Mucosa of rectum (tissue), 2 donors: Measurements from ENCODE around the gene SLC6A8.

Experiments used
- H3K27ac ChIP-seq, 2 donors: one replicate each; pipeline ENCODE4 v1.7.0; 2013; ENCODE audit warnings: inconsistent platforms in 2 of 2, low read depth in 2 of 2, low read length in 2 of 2
- H3K27me3 ChIP-seq, 2 donors: one replicate each; pipeline ENCODE4 v1.7.0; 2013; ENCODE audit warnings: low read length in 2 of 2; ENCODE audit not compliant: control insufficient read depth in 2 of 2, insufficient read depth in 2 of 2
- H3K36me3 ChIP-seq, 2 donors: one replicate each; pipeline ENCODE4 v1.7.0; 2013; ENCODE audit warnings: low read length in 2 of 2; ENCODE audit not compliant: control insufficient read depth in 2 of 2, insufficient read depth in 2 of 2
- H3K4me1 ChIP-seq, 2 donors: one replicate each; pipeline ENCODE4 v1.7.0; 2013; ENCODE audit warnings: low read length in 2 of 2, mild to moderate bottlenecking in 1 of 2; ENCODE audit not compliant: control insufficient read depth in 2 of 2, insufficient read depth in 2 of 2
- H3K4me3 ChIP-seq, 2 donors: one replicate each; pipeline ENCODE4 v1.7.0; 2013; ENCODE audit warnings: low read length in 2 of 2
- H3K9ac ChIP-seq, 2 donors: one replicate each; pipeline ENCODE4 v1.7.0; 2013; ENCODE audit warnings: low read length in 2 of 2, low read depth in 1 of 2, mild to moderate bottlenecking in 1 of 2
- H3K9me3 ChIP-seq, 2 donors: one replicate each; pipeline ENCODE4 v1.7.0; 2013; ENCODE audit warnings: low read length in 2 of 2; ENCODE audit not compliant: control insufficient read depth in 2 of 2
- donor health status: healthy.
- donor health status: Normal muscosa, but diverticular disease.

The SLC6A8 gene

GRCh38 chrX:153667281-153667955, 20.3 kb upstream of the SLC6A8 start:
- no peak overlapping the region for H3K9ac ChIP-seq

DNA sequence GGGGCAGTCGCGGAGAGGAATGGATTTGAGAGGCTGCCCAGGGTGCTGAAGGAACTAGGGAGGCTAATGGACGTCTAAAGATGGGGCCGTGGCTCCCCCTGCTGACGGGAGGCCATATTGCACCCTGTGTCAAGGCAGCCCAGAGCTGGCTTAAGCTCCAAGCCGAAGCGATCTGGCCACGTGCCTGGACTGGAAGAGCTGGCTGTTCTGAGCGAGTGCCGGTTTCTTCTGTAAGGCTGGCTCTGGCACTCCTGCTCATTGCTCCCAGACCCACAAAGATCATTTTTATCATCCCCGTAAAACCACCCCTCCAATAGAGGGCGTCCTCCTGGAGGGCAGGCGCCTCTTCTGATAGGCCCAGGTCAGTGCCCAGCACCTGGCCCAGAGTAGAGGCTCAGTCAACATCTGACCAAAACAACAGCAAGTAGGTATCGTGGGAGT, 19.8 kb upstream of the SLC6A8 start:
- Histone ChIP-seq H3K27me3 (peaks cover 1 to 5% of the 10 kb centered on the region in 2 donors), H3K36me3 (no peaks in the 10 kb centered on the region), H3K9ac (no peak overlapping the region), H3K27ac (no peak overlapping the region), H3K9me3 (no peaks in the 10 kb centered on the region), H3K4me1 (no peaks in the 10 kb centered on the region), H3K4me3 (no peak overlapping the region)

More at GRCh38 chrX:153667281-153667955, 20.3 kb upstream of the SLC6A8 start:
- H3K27ac ChIP-seq = no peak overlapping the region
- no peak overlapping the region for H3K4me3 ChIP-seq
- no peaks in the 10 kb centered on the region for H3K4me1 ChIP-seq
- no peaks in the 10 kb centered on the region for H3K9me3 ChIP-seq
- peaks cover 1 to 5% of the 10 kb centered on the region in 2 donors for H3K27me3 ChIP-seq
- no peaks in the 10 kb centered on the region for H3K36me3 ChIP-seq

GRCh38 chrX:153668423-153669173, 19.1 kb upstream of the SLC6A8 start:
- Histone ChIP-seq H3K9ac (no peak overlapping the region), H3K36me3 (no peaks in the 10 kb centered on the region), H3K27ac (no peak overlapping the region), H3K9me3 (no peaks in the 10 kb centered on the region), H3K4me1 (no peaks in the 10 kb centered on the region), H3K27me3 (peaks cover 1 to 5% of the 10 kb centered on the region in 2 donors), H3K4me3 (no peak overlapping the region)

DNA sequence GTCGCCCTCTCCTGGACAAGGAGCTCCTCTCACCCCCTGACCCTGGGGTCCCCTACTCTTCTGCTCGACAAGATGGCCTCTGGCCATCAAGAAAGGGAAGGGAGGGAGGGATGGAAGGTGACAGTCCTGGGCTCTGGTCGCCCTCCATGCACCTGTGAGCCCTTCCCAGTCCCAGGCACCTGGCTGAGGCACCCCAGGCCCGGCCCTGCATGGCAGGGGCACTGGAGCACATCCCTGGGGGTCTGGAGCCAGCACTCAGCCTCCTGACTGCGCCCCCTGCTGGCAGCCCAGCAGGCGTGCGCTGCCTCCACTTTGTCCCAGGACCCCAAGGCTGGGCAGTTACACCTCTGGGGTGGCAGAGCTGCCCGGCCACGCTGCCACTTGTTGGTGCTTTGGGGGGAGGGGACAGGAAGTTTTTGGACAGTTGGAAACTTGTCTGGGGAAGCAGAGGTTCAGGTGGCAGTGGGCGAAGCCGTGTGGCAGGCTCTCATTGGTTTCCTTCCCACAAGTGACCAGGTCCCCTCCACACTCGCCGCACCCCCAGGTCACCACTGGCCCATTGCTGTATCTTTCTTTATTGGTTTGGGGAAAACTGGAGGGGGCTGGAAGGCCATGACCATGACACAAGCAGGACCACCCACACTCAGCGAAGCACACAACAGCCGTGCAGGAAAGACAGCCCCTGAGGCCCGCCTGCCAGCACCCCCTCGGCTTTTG, 18.4 kb upstream of the SLC6A8 start:
- Histone ChIP-seq H3K9me3 (no peaks in the 10 kb centered on the region), H3K27ac (no peak overlapping the region), H3K9ac (no peak overlapping the region), H3K4me3 (no peak overlapping the region), H3K36me3 (no peaks in the 10 kb centered on the region), H3K27me3 (peaks cover 1 to 4% of the 10 kb centered on the region in 2 donors), H3K4me1 (no peaks in the 10 kb centered on the region)

GRCh38 chrX:153669901-153670731, 17.6 kb upstream of the SLC6A8 start:
- Histone ChIP-seq H3K27me3 (peaks cover 0 to 1% of the 10 kb centered on the region in 2 donors), H3K4me3 (no peak overlapping the region)

DNA sequence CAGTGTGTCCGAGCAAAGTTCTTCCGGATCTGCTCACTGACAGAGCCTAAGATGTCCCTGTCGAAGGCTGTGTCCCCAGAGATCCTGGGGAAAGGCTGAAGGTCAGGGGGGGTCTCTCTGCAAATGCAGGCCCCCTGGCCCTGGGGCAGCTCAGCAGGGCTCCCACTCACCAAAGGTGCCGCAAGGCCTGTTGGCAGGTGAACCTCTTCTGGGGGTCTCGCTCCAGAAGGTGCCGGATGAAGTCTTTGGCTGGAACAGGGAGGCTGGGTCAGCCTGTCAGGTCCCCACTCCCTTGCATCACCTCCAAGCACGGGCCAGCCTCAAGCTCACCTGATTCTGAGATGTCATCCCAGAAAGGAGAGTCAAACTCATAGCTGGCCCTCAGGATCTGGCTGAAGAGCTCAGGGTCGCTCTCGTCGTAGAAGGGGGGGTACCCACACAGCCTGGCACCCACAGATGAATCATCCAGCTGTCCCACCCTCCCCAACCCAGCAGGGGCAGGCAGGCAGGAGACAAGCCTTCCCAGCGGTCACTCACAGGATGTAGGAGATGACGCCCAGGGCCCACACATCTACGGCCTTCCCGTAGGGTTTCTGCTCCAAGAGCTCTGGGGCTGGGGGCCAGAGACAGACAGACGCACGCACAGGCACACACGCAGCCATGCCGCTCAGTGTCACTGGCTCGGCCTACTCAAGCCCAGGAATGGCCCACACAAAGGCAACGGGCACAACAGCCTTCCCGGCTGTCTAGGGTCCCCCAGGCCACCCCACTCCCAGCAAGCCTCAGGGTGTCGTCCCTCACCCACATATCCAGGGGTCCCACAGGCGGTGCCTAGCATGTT, 16.8 kb upstream of the SLC6A8 start:
- Histone ChIP-seq H3K27me3 (peaks cover 0 to 1% of the 10 kb centered on the region in 2 donors), H3K9ac (no peak overlapping the region), H3K36me3 (no peaks in the 10 kb centered on the region), H3K4me3 (no peak overlapping the region), H3K27ac (no peak overlapping the region), H3K9me3 (no peaks in the 10 kb centered on the region), H3K4me1 (no peaks in the 10 kb centered on the region)

More at GRCh38 chrX:153669901-153670731, 17.6 kb upstream of the SLC6A8 start:
- Histone ChIP-seq H3K36me3 (no peaks in the 10 kb centered on the region), H3K9me3 (no peaks in the 10 kb centered on the region), H3K4me1 (no peaks in the 10 kb centered on the region), H3K27ac (no peak overlapping the region), H3K9ac (no peak overlapping the region)

DNA sequence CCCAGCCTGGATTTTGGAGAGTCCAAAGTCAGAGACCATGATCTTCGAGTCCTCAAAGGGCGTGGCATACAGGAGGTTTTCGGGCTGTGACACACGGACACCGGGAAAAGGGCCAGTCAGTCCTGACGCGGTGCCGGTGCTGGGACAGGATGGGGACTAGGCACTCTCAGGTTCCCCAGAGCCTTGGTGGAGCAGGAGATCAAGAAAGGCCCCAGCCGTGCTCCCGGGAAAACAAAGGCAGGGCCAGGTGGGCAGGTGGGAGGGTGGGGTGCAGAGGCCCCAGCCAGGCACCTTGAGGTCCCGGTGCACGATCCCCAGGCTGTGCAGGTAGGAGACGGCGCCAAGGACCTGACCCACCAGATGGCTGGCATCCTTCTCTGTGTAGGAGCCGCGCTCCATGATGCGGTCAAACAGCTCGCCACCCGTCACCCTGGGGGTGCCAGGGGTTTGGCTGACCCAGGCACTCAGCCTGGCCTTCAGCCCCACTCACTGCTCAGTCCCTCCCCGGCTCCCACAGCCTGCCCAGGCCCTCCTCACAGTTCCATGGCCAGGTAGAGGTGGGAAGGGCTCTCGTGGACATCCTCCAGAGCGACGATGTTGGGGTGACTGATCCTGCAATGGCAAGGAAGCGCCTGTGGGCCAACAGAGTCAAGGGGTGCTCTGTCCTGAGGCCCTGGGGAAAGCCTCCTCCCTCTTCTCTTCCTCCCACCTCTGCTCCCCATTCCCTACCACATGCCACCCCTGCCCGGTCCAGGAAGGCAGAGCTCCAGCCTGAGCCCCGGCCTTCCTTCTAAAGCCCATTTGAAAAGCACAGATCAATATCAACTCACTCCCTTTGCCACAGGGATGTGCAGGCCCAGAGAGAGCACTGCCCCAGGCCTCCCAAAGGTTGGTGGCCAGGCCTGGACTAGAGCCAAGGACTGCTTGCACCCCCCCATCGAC, 15.9 kb upstream of the SLC6A8 start:
- Histone ChIP-seq H3K27me3 (peaks cover 0 to 1% of the 10 kb centered on the region in 2 donors), H3K27ac (no peak overlapping the region), H3K4me1 (no peaks in the 10 kb centered on the region), H3K4me3 (no peak overlapping the region), H3K9me3 (no peaks in the 10 kb centered on the region), H3K9ac (no peak overlapping the region), H3K36me3 (no peaks in the 10 kb centered on the region)

- Histone ChIP-seq H3K4me3 (no peak overlapping the region), H3K9me3 (no peaks in the 10 kb centered on the region), H3K27me3 (peaks cover 0 to 1% of the 10 kb centered on the region in 2 donors), H3K36me3 (no peaks in the 10 kb centered on the region), H3K4me1 (no peaks in the 10 kb centered on the region), H3K9ac (no peak overlapping the region), H3K27ac (no peak overlapping the region)
Observed at GRCh38 chrX:153672531-153673427, 14.9 kb upstream of the SLC6A8 start.
